Globus pallidus (tissue), 1 donor: Measurements from ENCODE around the gene CYLC1.

ENCODE experiments used
- DNase-seq: peaks from one replicate; pipeline ENCODE4 v3.0.0-alpha.2; 2015; ENCODE audit warnings: low spot score

The CYLC1 gene, protein sequence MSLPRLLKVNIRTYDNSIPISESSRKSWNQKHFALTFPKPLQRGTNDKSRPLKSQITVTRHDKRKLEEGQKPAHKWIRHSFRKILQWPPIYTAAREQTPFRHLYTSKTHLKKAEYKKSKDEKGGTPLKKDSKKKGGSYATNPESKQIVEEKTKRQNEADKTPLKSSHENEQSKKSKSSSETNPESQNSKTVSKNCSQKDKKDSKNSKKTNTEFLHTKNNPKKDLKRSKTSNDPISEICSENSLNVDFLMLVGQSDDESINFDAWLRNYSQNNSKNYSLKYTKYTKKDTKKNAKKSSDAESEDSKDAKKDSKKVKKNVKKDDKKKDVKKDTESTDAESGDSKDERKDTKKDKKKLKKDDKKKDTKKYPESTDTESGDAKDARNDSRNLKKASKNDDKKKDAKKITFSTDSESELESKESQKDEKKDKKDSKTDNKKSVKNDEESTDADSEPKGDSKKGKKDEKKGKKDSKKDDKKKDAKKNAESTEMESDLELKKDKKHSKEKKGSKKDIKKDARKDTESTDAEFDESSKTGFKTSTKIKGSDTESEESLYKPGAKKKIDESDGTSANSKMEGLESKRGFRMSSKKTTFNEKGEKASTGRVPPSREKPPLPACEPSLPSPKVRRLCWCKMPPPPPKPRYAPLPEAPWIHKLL

DNA sequence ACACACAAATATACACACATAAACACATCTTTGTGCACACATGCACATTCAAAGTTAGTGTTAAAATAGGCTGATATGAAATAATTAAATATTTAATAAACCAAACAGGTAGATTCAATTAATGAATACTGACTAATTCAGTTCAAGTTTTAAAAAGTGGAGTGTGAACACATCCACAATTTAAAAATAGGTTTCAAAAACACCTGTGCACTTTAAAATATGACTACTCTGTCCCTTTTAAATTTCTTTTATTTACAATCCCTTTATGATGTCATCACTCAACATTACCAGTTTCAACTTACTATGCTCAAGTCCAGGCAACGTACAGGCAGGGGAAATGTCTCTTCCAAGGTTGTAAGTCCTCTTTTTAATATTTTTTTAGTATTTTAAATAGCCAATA, at the start of gene CYLC1:
Gene CYLC1, plus strand, starts transcription at position 301 of the 400 bp plus-strand sequence. Its CDS starts 37 bp downstream, at position 338.
- no peak for DNase-seq

DNA sequence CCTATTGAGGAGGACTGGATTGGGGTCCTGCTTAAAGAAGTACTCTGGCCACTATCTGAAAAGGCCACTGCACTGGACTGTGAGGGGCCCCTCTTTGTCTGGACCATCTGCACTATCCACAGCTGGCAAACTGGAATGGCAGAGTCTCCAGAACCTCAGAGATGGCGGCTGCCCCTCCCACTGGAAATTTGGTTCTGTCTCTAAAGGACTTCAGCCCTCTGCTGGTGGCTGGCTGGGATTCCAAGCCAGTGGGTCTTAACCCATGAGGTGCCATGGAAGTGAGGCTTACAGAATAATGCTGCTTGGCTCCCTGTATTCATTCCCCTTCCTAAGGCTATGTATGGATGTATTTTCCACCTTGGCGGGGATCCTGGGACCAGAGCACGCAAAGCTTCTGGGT, 41.6 kb upstream of the CYLC1 start:
- DNase-seq: no peak

DNA sequence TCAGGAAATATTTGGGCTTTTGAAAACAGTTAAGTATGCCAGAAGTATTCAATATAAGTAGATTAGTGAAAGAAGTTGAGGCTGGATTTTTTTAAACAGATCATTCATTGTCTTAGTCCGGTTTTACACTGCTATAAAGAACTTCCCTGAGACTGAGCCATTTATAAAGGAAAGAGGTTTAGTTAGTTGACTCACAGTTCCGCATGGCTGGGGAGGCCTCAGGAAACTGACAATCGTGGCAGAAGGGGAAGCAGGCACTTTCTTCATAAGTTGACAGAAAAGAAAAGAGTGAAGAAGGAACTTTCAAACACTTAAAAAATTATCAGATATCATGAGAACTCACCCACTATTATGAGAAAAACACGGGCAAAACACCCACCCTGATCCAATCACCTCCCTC, 31.1 kb upstream of the CYLC1 start:
- DNase-seq: peak; percentile 1

DNA sequence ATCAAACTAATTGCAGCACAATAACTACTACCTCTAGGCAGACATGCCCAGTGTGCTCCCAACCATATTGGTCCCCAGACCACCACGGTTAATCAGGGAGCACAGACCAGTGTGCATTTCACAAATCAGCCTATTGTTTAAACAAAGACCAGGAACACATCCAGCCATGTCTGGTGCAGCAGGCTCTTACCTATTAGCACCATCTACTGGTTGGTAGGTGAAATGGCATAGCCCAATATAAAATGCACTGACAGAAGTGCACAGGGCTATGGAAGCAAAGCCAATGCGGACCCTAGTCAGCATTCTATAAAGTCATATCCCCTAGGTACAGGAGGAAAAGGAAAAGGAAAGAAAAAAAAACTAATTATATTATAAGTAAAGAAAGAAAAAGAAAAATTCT, 15.5 kb upstream of the CYLC1 start:
- peak; percentile 29 for DNase-seq

DNA sequence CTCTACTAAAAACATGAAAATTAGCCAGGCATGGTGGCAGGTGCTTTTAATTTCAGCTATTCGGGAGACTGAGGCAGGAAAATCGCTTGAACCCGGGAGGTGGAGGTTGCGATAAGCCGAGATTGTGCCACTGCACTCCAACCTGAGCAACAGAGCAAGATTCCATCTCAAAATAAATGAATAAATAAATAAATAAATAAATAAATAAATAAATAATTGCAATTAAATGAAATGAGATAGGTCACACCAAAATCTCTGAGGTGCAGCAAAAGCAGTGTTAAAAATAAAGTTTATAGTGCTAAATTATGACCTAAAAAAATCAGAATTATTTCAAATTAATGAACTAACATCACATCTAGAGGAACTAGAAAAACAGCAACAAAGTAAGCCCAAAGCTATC, 13.6 kb upstream of the CYLC1 start:
- DNase-seq: no peak

DNA sequence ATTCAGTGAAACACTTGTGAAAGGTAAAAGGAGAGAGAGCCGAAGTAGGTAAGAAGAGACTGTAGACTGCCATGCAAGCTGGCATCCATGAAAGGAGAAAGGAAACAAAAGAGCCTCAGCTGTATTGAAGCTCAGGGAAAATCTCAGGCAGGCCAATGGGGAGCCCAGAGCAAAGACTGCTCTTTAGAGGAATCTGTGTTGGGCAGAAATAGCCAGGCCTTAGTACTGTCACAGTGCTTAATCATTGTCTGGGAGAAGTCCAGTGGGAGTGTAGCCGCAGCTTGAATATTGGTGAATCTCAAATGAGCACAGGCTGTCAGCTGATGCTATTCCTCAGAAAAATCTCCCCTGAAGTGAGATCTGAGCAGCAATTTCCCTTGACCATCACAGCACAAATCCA, 27.6 kb downstream of the CYLC1 start:
- no peak for DNase-seq

DNA sequence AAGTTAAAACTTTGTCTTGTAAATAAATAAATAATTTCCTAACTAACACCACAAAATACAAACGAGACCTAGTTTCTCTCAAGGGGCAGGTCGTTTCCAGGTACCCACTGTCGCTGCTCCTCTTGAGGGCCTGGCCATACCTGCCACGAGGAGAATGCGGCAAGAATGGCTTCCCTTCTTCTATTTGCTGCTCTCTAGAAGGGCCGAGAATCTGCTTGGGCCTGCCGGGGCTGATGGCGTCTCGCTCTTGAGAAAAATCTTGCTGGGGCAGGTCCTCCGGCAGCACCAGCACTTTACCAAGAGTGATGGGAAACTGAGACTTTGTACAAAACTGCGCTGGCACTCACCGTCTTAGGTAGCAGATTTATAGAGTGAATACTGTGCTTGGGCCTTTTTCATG, 31.5 kb downstream of the CYLC1 start:
- no peak for DNase-seq

DNA sequence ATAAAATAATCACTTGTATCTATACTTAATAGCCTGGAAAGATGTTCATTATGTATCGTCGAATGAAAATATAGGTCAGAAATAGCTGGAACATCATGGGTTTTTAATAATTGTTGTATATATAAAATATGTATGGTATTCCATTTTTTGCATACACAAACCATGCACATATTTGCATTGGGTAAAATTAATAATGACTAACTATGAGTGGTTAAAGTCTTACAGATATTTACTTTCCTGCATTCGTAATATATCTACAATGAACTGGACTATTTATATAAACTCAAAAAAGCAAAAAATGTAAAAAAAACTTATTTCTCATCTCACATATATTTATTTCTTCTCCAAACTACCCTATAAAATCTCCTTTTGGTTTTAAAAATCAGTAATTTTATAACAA, 46.0 kb downstream of the CYLC1 start:
- no peak for DNase-seq

DNA sequence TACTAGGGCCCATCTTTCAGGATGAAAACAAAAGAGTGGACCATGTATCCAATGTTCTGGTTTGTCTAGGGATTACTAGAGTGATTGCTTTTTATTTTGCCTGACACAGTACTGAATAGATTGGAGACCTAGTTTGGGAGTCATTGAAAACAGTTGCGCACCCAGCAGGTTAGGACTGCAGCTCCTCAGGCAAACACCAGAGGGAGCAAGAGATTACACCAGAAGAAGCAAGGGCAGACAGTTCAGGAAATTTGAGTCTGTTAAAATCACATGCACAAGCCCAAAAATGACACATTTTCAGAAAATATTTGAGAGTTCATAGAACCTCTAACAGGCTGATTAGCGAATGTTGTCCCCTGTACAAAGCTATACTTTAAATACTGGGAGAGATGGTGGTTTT, 55.6 kb downstream of the CYLC1 start:
- DNase-seq: no peak

DNA sequence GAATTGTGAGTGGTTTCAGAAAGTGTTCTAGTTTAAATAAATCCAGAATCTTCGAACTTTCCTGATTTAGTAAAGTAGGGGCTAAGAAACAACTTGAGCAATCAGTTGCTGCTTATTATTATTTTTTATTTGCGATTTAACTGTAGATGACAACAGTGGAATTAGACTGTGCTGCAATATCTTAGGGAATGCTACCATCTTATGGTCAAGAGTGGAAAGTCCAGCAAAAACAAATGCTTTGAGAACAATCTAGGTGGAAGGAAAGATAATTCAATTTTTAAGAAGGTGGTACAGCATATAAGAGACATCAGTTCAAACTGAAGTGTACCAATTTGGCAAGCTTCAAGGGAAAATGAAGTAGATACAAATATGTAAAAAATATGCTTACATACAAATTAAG, 73.3 kb downstream of the CYLC1 start:
- no peak for DNase-seq
